Measurements from ENCODE around the gene OR2AG2.
"Not testable (repeated sequence)": the region's sequence is repeated elsewhere in the genome, so short reads cannot be mapped to it uniquely, and the experiment has no call there.

OR2AG2 gene

GRCh38 chr11:6771926-6772893, at the start of gene OR2AG2:
Gene OR2AG2, minus strand, starts transcription at chr11:6771976. Its CDS starts 3,019 bp downstream, at chr11:6768957.
- no peak for DNase-seq

GRCh38 chr11:6818967-6819366, 47.2 kb upstream of the OR2AG2 start:
- DNase-seq, result no peak

- DNase-seq, result no peak
Observed at GRCh38 chr11:6817694-6818093, 45.9 kb upstream of the OR2AG2 start.

- DNase-seq, result no peak
Observed at GRCh38 chr11:6813656-6814055, 41.9 kb upstream of the OR2AG2 start.

GRCh38 chr11:6812390-6813005, 40.7 kb upstream of the OR2AG2 start:
- DNase-seq, result no peak

GRCh38 chr11:6801075-6801474, 29.3 kb upstream of the OR2AG2 start:
- DNase-seq, result not testable (repeated sequence)

- DNase-seq, result no peak
Observed at GRCh38 chr11:6799402-6799801, 27.6 kb upstream of the OR2AG2 start, which contains the start of gene OR6A2. Gene OR6A2, minus strand, starts transcription at chr11:6799689. Its CDS starts 3,981 bp downstream, at chr11:6795708.

- DNase-seq, result no peak
Observed at GRCh38 chr11:6794639-6795038, 22.9 kb upstream of the OR2AG2 start.

GRCh38 chr11:6790546-6790945, 18.8 kb upstream of the OR2AG2 start:
- DNase-seq, result no peak

GRCh38 chr11:6782720-6783119, 10.9 kb upstream of the OR2AG2 start, which contains the start of gene OR2AG1:
Gene OR2AG1, plus strand, starts transcription at chr11:6783020. Its CDS starts 2,018 bp downstream, at chr11:6785038.
- DNase-seq, result no peak

- DNase-seq, result no peak
Observed at GRCh38 chr11:6780829-6781228, 9.1 kb upstream of the OR2AG2 start.

GRCh38 chr11:6778518-6778917, 6.7 kb upstream of the OR2AG2 start:
- DNase-seq, result no peak

- DNase-seq, result no peak
Observed at GRCh38 chr11:6757373-6757967, 14.3 kb downstream of the OR2AG2 start.

GRCh38 chr11:6755953-6756347, 15.8 kb downstream of the OR2AG2 start:
- no peak for DNase-seq

GRCh38 chr11:6755303-6755952, 16.3 kb downstream of the OR2AG2 start:
- no peak for DNase-seq

- DNase-seq, result no peak
Observed at GRCh38 chr11:6747097-6747668, 24.6 kb downstream of the OR2AG2 start.

- no peak for DNase-seq
Observed at GRCh38 chr11:6746626-6747025, 25.1 kb downstream of the OR2AG2 start.

- no peak for DNase-seq
Observed at GRCh38 chr11:6746086-6746618, 25.6 kb downstream of the OR2AG2 start.

- DNase-seq, result no peak
Observed at GRCh38 chr11:6745465-6746015, 26.2 kb downstream of the OR2AG2 start.

GRCh38 chr11:6745018-6745417, 26.8 kb downstream of the OR2AG2 start:
- no peak for DNase-seq

- no peak for DNase-seq
Observed at GRCh38 chr11:6742260-6742659, 29.5 kb downstream of the OR2AG2 start.

GRCh38 chr11:6738590-6738989, 33.2 kb downstream of the OR2AG2 start:
- DNase-seq, result no peak
